Measurements from ENCODE around the gene COL23A1.

COL23A1 gene

DNA sequence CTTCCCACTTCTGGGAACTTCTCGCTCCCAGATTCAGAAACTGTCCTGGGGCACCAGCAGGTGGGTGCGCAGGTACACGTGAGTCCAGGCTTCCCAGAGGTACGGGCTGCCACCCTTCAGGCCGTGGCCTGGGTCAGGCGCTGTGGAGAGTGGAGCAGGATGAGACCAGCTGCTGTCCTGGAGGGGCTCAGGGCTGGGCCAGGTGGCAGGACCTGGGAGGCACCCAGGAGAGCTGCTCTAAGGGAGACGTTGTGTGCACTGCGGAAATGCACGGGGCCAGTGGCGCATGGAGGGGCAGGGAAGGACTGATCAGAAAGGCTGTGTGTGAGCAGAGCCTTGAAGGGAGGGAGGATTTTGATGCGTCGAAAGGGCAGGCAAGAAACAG, 222.5 kb downstream of the COL23A1 start:
- Histone ChIP-seq H3K27ac (no peak overlapping the region), H3K4me3 (no peak overlapping the region)
- DNase-seq (ENCODE audit: low spot score): no peak
- TF ChIP-seq, protein P1, sequence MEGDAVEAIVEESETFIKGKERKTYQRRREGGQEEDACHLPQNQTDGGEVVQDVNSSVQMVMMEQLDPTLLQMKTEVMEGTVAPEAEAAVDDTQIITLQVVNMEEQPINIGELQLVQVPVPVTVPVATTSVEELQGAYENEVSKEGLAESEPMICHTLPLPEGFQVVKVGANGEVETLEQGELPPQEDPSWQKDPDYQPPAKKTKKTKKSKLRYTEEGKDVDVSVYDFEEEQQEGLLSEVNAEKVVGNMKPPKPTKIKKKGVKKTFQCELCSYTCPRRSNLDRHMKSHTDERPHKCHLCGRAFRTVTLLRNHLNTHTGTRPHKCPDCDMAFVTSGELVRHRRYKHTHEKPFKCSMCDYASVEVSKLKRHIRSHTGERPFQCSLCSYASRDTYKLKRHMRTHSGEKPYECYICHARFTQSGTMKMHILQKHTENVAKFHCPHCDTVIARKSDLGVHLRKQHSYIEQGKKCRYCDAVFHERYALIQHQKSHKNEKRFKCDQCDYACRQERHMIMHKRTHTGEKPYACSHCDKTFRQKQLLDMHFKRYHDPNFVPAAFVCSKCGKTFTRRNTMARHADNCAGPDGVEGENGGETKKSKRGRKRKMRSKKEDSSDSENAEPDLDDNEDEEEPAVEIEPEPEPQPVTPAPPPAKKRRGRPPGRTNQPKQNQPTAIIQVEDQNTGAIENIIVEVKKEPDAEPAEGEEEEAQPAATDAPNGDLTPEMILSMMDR (IDR thresholded peaks at IDR 0.05): no peak

DNA sequence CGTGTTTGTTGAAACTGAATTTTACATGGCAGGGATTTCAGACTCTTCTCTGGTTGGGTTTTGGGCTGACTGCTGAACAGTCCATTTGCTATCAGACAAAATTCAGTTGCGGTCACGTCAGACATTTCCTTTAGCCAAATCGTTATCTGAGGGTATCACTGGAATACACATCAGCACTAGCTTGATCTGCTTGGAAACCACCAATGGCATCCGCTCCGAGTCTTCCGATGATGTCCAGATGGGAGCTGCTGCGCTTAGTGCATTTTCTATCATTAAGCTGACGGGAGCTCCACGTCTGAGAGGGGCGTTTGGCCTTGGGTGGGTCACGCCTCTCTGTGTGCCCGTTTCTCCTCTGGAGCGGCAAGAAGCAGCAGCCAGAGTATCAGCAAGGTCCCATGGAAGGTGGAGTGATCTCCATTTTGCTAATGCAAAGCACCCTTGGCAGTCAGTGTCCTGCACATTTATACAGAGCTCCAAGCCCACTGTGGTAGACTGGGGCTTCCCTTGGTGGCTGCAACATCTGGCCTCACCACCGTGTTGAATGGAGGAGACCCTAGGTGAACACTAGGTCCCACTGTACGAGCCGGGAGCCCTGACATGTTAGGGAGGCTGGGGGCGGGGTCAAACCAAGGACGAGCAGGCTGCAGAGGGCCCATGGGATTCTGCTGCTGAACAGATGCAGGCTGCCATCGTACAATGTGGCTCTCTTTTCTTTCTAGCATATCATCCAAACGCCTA, 223.0 kb downstream of the COL23A1 start:
- H3K4me3 ChIP-seq: no peak overlapping the region
- TF ChIP-seq, protein P1 (IDR thresholded peaks at IDR 0.05): no peak
- DNase-seq (ENCODE audit: low spot score): no peak
- H3K27ac ChIP-seq: no peak overlapping the region

DNA sequence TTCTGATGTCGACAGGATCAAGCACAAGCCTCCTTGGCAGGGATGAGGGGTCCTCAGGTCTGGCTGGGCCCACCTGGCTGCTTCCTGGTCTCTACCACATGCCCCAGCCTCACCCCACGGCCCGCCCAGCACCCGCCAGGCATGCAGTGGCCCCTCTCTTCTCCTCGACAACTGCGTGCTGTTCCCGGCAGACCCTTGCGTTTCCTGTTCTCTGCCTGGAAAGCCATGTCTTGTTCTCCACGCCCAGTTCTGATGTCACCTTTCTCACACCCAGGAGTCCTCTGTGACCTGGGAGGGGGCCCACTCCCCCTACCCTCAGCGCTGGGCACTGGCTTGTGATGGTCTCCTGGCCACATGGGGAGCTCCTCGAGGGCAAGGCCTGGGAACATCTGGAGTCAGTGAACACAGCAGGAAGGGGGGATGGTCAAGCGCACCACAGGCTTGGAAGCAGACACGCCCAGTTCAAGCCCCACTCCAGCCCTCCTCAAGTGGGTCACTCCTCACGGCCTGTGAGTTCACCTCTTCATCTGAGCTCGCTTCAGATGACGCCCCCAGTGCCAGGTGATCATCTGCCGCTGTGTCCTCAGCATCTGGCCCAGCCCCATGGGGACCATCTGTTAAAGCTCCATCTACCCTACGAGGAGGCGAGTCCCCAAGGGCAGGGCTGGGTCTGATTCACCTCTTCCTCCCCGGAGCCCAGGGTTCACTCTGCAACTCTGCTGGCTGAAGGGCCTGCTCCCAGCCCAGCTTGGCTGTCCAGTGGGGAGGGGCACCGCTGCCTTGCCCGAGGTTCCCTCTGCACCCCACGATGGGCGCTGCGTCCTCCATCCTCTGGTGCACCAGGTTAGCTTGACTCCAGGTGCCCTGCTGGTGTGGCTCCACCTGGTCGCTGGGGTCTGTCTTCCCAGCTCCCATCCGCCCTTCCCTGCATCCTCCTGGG, 224.4 kb downstream of the COL23A1 start:
- no peak for DNase-seq (ENCODE audit: low spot score)
- TF ChIP-seq, protein P1 (IDR thresholded peaks at IDR 0.05): no peak
- Histone ChIP-seq H3K27ac (no peak overlapping the region), H3K4me3 (no peak overlapping the region)

DNA sequence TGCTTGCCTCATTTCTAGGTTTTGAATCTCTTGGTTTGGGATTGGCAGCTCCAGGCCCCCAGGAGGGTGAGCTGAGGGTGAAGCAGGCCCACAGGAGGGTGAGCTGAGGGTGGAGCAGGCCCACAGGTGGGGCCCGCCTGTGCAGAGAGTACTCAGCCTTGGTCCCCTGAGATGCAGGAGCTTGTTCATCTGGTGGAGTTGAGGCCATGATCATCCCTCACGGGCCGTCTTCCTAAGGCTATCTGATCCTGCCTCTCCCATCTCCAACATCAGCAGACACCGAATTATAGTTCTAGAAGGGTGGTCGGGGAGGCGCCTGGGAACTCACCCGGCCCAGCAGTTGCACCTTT, 225.9 kb downstream of the COL23A1 start:
- no peak overlapping the region for H3K27ac ChIP-seq
- no peak for DNase-seq (ENCODE audit: low spot score)

DNA sequence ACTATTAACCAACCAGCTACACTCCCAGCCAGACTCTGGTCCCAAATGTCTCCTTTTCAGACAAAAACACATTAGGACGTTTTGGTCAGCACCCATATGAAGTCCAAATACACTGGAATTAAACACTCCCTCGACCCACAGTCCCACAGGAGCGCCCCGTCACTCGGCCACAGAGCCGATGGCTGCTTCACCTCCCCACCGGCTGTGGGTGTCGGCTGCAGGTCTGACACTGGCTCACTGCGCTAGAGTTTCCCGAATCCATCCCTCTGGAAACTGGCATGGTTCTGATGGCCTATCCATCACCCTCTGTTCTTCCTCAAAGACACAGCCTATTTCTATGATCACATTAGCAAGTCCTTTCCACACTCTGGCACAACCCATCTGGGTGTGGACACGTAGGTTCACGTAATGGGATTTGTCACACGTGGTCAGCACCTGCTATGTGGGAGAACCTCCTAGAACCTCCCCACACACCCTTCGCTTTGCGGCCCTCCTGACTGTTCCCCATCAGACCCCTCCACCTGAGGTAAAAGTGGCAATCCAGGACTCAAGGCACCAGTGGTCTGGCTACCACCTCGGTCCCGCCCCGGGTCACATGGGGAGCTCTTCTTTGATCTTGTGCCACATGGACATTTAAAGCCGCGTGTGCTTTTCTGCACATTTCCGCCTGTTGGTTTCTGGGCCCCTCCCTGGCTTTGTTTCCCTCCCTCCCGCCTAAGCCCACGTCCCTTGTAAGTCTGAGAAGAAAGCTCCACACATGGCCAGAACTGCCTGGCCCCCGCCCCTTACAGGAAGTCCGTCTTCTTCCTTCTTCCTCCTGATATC, 226.5 kb downstream of the COL23A1 start:
- no peak for DNase-seq (ENCODE audit: low spot score)
- no peak overlapping the region for H3K4me3 ChIP-seq
- TF ChIP-seq, protein P1 (IDR thresholded peaks at IDR 0.05): no peak
- no peak overlapping the region for H3K27ac ChIP-seq

More for the DNA sequence above, 225.9 kb downstream of the COL23A1 start:
- H3K4me3 ChIP-seq: no peak overlapping the region
- TF ChIP-seq, protein P1 (IDR thresholded peaks at IDR 0.05): no peak

DNA sequence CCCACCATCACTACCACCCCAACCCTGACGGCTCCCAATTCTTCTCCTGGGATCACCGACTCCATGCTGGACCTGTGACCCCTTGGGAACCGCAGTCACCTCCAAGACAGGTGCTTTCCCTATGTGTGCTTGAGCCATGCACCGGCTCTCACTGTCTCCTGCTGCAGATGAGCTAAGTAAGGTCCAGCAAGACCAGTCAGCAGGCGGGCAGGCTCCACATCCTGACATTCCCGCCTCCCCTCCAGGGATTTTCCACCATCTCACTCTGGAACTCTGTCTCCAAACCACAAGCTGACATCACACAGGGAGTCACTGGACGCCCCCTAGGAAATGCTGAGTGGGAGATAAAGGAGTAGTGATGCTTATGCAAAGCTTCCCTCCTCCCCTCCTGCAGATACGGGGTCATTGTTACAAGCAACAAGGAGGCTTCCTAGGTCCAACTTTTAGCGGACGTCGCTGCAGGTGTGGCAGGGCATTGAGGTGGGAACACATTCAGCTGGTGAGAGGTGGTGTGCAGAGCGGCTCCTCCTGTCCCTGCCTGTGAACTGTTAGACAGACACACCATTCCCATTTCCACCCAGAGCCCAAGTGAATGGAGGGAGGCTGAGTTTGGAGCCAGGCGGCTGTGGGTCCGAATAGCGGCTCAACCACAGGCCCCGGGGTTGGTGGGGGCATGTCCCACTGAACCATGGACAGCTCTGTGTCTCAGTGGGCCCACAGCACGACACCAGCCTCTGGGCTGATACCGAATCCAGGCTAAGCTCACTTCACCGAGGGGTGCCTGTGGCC, 228.3 kb downstream of the COL23A1 start:
- DNase-seq (ENCODE audit: low spot score): no peak
- no peak overlapping the region for H3K27ac ChIP-seq
- TF ChIP-seq, protein P1 (IDR thresholded peaks at IDR 0.05): no peak
- H3K4me3 ChIP-seq: no peak overlapping the region
